ENCODE measurements around the gene SNTG2.

The SNTG2 gene

DNA sequence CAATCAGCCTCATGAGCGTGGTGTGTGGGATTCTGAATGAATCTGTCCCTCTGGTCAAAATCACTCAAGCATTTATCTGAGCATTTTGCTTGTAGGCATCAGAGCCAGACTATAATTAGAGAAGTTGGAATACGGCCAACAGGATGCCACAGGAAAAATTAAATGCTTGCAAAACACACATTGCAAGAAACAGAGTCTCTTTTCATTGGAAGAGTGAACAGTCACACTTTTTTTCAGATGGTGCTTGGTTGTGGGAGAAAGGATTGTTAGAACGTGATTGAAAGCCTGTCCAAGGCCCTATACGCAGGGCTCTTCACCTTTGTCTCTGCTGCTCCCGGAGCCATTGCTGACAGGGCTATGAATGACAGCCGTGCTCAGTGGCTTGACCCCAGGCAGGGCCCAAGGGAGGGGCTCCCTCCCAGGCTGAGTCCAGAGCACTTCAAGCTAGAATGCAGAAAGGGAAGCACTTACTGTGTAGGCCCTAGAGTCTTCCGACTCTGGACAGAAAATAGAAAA is 59.8 kb downstream of the SNTG2 start:
- no peak for DNase-seq

DNA sequence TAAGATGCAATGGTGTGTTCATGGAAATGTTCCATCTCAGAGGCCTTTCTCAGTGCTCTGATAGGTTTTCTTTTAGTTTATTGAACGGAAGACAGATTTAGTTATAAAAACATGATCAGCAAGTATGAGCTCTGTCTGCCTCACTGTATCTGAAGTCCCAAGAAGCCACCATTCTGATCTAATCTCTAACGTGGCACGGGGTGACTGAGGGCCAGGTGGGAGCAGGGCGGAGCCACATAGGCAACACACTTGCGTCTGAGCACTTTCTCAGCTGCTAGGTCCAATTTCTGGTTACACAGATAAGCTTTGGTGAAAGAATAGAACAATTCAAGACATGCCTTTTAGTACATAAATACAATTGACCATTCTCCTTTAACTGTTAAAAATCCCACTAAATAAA is 60.4 kb downstream of the SNTG2 start:
- DNase-seq: no peak

DNA sequence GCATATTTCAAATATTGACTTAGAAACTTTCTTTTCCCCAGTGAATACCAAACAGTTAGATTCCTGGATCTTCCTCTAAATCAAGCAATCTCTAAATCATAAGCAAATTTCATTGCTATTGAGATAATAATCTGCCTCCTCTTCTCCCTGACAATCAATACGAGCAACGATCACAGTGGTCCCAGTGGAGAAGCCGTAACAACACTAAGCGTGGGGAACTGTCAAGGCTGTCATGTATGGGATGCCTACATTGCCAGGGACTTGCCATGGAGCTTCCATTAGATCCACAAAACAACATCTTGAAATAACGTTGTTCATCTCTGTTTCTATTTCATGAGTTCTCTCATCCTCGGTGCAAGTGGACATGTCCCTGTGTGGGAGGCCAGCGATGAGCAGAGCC is 61.3 kb downstream of the SNTG2 start:
- no peak for DNase-seq

DNA sequence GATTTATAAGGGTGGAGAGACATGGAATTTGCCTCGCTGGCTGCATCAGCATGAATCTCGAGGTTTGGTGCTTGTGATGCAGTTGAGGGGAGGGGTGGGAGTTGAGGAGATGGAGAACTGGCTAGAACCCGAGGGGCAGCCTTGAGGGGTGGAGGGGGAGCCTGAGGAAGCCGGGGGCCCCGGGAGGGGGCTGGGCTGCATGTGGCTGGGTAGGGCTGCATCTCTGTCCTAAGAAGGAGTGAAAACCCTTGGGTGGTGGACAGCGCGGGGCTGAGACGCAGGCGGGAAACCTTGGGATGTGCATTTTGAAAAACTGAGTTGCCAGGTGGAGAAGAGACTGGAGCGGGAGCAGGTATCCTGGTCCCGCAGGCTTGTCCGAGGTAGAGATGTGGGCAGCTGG is 64.2 kb downstream of the SNTG2 start:
- no peak for DNase-seq

DNA sequence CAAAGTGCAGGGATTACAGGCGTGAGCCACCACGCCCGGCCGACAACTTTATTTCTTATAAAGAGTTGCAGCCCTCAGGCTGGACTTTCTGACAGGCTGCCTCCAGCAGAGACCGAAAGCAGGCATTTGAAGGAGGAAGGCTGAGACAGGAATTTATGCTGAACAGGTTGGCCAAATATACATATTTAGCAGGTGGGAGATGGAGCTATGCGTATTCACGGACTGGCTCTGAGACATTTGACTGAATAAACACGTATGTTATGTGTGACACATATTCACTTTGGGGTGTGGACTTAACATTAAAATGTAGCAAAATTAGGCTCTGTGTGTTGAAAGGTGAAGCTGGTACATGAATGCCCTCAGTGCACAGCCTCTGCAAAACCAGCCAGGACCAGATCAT is 65.9 kb downstream of the SNTG2 start:
- no peak for DNase-seq

DNA sequence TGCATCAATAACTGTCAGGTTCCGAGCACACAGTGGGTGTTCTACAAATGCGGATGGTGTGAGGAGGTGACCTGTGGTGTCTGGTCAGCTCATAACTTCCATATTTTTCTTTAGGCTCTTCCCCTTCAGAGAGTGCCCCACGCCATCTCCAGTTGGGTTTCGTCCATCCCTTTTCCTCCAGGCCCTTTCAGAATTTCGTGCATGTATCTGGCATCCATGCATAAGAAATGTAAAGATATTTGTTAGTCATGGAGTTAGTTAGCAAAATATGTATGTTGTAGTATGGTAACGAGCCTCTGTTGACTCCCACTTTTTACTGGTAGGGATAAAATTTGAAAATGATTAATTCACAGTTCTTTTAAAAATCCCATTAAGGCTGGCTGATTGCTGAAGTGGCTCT is 67.2 kb downstream of the SNTG2 start:
- no peak for DNase-seq

DNA sequence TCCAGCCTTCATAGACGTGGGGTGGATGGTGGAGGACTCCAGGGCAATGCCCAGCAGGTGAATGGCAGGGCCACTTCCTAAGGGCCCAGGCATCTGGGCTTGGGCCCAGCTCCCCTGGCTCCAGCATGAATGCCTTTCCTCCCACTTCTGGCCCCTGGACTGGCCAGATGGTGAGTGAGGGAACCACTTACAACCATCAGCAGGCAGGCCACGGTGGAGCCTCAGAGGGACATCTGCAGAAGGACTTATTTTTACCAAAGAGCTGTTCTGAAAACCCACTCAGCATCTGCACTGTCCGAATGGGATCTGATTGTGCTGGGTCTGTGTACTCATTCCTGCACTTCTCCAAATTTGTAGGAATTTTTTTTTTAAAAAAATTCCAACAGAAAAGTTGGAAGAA is 69.6 kb downstream of the SNTG2 start:
- no peak for DNase-seq

DNA sequence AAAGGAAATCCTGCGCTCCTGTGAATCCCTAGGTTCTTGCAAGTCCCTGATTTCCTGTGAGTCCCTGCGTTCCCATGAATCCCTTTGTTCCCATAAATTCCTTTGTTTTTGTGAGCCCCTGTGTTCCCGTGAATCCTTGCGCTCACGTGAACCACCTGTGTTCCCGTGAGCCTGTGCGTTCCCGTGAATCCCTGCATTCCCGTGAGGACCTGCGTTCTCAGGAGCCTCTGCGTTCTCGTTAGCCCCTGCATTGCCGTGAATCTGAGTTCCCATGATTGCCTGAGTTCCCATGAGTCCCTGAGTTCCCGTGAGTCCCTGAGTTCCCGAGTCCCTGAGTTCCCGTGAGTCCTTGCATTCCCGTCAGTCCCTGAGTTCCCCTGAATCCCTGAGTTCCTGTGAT is 71.5 kb downstream of the SNTG2 start:
- no peak for DNase-seq

DNA sequence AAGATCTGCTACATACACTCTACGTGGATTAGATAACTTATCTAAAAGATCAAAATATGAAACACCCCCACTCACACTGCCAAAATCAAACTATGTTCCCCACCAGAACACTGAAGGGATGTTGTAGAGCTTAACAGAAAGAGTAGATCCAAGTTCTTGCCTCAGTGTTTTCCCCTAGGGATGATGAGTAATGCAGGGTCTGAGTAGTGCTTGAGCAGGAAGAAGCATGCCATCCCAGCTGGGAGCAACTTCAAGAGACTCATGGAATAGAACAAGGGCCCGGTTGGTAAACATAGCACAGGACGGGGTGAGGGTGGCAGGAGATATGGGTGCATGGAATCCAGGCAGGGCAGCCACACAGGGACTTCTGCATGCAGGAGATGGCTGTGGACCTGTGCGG is 74.3 kb downstream of the SNTG2 start:
- DNase-seq: no peak

DNA sequence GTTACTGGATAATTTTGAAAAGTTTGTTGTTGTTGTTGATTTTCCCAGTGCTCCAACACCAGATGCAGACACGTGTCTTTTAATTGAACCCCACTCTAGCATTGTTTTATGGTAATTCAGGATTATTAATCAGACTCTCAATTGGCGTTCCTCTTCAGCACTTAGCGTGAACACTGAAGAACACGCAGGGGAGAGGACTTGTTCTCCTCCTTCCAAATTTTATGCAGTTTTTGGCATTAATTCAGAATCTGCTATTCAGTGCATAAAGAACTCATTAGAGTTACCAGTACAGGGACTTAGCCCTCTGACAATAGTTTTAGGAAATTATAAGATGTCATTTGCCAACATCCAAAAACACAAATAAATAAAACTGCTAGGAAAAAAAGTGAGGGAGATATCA is 75.5 kb downstream of the SNTG2 start:
- DNase-seq: no peak

DNA sequence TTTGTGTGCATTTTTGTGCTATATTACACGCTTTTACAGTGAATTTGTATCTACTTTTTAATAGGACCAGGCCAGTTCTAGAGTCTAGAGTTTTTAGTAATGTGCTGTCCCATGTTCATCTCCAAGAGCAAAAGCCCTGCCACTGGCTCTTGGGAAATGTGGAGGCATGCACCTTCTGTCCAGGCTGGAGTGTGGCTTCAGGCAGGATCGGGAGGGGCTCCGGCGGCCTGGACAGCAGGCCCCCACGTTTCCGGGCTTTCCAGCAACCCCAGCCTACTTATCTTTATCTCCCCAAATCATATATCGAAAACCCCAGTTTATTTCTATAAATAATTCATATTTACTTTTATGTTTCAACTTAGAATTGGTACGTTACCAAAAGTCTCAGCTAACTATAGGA is 78.2 kb downstream of the SNTG2 start:
- no peak for DNase-seq

DNA sequence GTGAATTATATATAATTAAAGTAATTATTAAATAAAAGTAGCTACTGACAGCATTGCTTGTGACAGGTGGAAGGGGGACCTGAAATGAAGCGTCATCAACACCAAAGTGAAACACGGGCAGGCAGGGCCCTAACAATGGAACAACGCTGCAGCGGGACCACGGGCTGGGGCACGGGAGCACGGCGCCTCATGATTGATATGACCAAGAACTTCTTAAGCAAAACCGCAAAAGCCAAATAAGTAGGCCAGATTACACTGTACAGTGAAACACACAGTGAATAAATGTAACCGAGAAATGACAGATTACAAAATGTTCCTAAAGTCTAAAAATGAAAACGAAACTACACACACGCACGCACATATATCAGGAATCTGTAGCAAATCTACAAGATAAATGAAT is 81.4 kb downstream of the SNTG2 start:
- DNase-seq: no peak

DNA sequence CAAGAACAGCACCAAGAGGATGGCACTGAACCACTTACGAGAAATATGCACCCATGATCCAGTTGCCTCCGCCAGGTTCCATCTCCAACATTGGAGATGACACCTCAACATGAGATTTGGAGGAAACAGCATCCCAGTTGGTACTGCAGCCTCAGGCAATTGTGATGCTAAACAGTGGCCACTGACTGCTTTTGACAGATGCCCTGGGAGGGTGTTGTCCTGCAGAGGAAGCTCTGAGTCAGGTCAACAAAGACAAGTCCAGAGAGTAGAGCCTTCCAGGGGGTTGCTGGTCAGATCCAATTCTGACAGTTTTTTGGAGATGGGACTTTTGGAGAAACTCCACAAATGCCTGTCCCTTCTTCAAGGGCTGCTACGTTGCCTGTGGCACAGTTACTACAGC is 82.4 kb downstream of the SNTG2 start:
- no peak for DNase-seq

DNA sequence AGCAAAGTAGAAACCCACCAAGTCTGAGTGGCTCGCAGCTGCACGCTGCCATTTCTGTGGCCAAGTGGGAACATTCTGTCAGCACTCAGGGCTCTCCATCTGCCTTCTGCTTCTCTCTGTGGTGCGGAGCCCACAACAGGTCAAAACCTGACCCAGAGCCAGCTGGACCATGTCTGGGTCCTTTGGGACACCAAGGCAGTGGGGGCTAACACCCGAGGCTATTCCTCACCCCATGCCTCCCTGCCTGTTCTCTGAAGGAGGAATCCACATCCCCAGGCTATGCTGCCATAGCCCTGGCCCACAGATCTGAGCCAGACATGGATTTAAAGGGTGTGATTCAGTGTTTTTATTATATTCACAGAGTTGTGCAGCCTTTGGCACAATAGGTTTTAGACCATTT is 86.4 kb downstream of the SNTG2 start:
- no peak for DNase-seq

DNA sequence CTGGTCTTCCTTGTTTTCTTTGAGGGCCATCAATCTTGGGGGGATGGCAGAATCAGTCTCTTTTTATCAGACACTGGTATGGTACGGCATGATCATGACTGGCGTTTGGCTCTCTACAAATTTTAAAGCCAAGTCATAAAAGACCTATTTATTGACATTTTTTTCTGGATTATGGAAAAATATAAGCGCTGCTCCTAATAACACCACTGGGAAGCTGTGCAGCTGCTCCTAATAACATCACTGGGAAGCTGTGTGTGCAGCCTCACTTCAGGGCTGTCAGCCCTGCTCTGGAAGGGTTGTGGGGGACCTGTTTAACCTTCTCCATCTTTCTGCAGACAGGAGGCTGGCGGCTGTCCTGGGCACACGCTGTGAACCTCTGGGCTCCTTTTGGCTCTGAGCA is 88.9 kb downstream of the SNTG2 start:
- no peak for DNase-seq

DNA sequence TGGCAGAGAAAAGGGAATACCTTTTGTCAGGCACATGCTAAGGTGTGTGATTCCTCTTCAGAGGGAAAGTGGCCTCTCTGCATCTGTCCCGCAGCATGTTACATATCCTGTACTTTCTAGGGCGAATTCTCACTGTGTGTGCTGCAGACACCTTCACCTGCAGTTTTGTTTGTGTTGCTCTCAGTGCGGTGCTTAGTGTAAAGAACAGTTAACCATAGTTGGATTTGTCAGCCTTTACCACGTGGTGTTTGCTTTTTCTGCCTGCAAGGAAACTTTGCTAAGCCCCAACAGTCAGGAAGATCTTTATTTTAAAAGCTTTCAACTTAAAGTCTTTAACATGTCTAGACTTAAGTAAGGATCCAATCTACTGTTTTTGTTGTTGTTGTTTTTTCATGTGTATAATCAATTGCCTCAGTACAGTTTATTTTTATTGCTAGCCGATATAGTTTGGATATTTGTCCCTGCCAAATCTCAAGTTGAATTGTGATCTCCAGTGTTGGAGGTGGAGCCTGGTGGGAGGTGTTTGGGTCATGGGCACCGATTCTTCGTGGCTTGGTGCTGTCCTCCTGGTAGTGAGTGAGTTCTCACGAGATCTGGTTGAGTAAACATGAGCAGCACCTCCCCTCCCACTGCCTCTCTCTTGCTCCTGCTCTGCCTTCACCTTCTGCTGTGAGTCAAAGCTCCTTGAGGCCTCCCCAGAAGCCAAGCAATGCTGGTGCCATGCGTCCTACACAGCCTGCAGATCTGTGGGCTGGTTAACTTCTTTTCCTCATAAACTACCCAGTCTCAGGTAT is 90.6 kb downstream of the SNTG2 start:
- no peak for DNase-seq

DNA sequence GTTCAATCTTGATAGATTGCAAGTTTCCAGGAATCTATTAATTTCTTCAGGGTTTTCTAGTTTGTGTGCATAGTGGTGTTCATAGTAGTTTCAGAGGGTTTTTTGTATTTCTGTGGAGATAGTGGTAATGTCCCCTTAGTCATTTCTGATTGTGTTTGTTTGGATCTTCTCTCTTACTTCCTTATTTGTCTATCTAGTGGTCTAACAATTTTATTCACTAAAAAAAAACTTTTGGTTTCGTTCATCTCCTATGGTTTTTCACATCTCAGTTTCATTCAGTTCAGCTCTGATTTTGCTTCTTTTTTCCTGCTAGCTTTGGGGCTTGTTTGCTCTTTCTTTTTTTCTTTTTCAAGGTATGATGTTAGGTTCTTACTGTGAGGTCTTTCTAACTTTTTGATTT is 94.5 kb downstream of the SNTG2 start:
- DNase-seq: no peak

DNA sequence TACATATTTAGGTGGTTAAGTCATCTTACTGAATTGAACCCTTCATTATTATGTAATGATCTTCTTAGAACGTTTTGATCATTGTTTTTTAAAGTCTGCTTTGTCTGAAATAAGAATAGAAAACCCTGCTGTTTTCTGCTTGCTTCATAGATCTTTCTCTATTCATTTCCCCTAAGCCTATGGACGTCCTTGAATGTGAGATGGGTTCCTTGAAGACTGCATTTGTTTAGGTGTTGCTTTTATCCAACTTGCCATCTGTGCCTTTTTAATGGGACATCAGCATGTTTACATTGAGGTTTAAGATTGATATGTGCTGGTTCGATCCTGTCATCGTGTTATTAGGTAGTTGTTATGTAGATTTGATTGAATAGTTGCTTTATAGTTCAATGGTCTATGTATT is 95.4 kb downstream of the SNTG2 start:
- DNase-seq: no peak

DNA sequence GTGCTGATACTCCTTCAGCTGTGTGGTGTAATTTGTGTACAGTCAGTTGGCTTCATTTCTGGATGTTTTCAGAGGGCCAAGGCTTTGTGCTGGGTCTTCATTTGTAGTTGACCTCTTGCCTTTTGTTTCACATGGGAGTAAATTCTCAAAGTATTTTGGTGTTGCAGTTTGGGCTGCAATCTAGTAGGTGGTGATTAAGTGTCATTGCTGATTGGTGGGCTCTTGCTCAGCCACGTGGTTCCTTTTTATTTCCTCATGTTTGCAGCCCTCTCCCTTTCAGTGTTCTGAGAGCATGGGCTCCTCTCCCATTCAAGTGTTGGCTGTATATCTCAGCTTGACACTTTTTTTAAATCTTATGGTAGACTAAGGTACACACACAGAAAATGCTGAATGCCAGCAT is 96.8 kb downstream of the SNTG2 start:
- DNase-seq: no peak

DNA sequence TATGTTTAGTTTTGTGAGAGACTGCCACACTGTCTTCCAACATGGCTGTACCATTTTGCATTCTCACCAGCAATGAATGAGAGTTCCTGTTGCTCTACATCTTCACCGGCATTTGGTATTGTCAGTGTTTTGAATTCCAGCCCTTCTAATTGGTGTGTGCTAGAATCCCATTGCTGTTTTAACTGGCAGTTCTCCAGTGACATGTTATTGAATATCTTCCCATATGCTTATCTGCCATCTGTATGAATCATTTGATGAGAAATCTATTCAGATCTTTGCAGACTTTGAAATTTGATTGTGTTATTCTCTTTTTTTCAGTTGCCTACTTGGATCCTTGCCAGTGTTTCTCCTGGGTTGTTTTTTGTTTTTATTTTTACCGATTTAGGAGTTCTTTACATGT is 99.0 kb downstream of the SNTG2 start:
- no peak for DNase-seq

DNA sequence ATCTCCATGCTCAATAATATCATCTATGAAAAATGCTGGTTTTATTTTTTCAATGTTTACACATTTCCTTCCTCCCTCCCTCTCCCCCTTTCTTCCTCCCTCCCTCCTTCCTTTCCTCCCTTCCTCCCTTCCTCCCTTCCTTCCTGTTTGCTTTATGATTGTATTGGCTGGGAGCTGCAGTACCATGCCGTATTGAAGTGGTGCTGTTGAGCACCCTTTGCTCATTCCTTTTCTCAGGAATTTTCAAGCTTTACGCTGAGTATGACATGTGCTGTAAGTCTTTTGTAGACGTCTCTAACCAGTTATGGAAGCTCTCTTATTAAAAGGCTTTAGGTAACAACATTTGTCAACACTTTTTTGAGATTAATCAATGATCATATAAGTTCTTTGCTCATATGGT is 100.4 kb downstream of the SNTG2 start:
- DNase-seq: no peak

DNA sequence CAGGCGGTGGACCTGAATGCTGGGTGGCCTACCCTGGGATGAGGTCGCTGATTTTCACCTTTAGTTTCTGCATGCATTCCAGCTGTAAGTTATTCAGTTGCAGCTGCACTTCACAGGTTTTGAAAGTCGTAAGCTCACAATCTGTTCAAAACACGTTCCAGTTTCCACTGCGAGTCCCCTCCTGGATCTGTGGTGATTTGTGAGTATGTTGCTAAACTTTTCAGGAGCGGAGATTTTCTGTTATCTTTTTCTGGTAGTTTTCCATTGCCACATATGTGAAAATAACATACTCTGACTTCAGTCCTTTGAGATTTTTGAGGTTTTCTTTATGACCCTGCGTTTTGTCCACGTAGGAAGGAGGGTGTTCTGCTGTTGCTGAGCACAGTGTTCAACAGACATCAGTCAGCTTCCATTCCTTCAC is 102.1 kb downstream of the SNTG2 start:
- DNase-seq: no peak

DNA sequence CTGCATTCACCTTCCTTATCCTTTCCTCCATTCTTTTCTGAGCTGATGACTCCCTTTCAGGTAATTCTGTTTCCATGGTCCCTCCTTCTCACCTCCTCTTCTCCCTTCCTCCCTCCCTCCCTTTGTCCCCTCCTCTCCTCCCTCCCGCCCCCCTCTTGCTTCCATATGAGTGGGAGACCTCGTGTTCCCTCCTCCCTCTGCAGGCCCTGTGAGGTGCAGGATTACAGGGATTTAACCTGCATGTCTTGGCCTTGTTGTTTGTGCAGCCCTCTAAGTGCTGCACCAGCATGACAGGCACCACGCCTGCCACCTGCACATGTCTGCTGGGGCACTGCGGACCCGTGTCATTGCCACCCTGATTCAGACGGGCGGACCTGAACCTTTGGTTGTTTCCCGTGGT is 103.1 kb downstream of the SNTG2 start:
- DNase-seq: no peak

DNA sequence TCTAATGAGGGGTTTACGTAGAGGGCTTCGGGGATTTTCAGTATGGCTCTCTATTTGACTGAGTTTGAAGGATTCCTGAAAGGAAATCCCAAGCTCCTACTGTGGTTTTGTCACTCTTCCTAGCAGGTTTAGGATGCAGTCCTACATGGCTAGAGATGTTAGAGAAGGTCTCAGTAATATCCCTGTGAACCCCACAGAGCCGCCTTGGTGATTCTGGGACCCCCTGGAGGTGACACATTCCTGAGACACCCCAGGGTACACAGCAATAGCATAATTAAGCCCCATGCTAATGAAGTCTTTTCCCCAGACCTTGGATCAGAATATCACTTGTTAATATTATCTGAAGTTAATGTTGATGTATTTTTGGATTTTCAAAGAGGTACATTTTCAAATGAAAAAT is 103.8 kb downstream of the SNTG2 start:
- DNase-seq: no peak

DNA sequence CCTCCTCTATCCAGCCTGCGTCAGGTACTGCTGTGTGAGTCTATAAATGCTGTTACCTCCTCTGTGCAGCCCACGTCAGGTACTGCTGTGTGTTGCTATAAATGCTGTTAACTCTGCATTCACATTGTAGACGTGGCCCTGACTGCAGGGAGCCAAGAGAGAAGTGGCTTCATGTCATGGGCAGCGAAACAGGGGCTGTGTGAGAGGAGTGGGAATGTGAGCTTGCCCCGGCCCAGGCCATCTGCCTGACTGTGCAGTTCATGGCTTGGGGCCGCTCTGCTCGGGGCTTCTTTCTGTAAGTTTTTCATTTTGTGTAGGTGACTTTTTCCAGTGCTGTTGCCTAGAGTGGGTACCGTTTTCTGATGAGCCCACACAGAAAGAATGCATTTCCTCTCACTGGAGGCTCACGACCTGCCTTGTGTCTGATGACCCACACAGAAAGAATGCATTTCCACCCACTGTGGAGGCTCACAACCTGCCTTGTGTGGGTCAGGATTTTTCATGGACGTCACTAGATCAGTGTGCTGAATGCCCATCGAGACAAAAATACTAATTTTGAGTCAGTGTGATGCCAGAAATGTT is 104.5 kb downstream of the SNTG2 start:
- no peak for DNase-seq
